ENCODE measurements around the gene PLCG2. TPM values are rescaled to one million over a fixed set of nuclear protein-coding genes. Genes with fewer than 3 reads are reported as not detected.

PLCG2 gene
- total RNA-seq, 1 experiment from 2014 or later = 14.4 TPM

DNA sequence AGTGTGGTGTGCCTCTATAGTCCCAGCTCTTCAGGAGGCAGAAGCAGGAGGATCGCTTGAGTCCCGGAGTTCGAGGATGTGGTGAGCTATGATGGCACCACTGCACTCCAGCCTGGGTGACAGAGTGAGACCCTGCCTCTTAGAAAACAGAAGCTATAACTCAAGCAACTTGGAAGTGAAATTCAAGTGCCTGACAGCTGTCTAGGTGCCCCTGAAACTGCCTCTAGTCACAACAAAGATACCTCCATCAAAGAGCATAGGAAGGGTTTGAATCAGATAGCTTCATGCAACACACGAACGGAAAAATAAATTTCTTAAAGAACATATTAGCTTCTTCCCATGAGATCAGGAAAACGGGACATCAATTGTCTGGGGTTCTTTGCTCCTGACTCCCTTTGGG, 860 bp upstream of the PLCG2 start:
- Mint-ChIP-seq H3K4me3 (ENCODE audit: unreplicated experiment) (peak overlapping the region; percentile 73), H3K27me3 (ENCODE audit: insufficient read depth, unreplicated experiment) (peaks cover 6% of the 10 kb centered on the region), H3K27ac (ENCODE audit: unreplicated experiment) (peak overlapping the region; percentile 10), H3K9me3 (ENCODE audit: unreplicated experiment) (no peaks in the 10 kb centered on the region), H3K4me1 (ENCODE audit: low read depth, unreplicated experiment) (peaks cover 11% of the 10 kb centered on the region), H3K36me3 (ENCODE audit: insufficient read depth, unreplicated experiment) (peaks cover 5% of the 10 kb centered on the region)
- BruUV-seq (replicated peaks) = no TSS peak
- intact Hi-C loops (cut with micrococcal nuclease; ENCODE audit: unreplicated experiment) = loop anchor here (1.0 to 5.0 kb wide), 2 partner anchors 10 to 109 kb away; no protein-coding TSS in a partner anchor
- no peaks in the 10 kb centered on the region for H3K9me3 ChIP-seq
- DNase-seq = no peak
- peaks cover 4% of the 10 kb centered on the region; the same call in 1 of the 2 replicates for H3K4me1 ChIP-seq
- peak overlapping the region; percentile 72 for H3K4me3 ChIP-seq (ENCODE audit: low read depth, low read length)
- ChIA-PET CTCF (interaction anchor here (1.0 to 1.5 kb wide), 2 partner anchors 13 to 96 kb away, joined by 3 to 4 read pairs; no protein-coding TSS in a partner anchor), POLR2A (no interaction called here)
- no peaks in the 10 kb centered on the region for H3K36me3 ChIP-seq (ENCODE audit: control insufficient read depth, insufficient read depth, low read length)
- 0 out of 2 replicates have a peak, but pooled peaks cover 1% of the 10 kb centered on the region for H3K27me3 ChIP-seq (replicated peaks; ENCODE audit: control insufficient read depth, insufficient read depth, low read length)
- TF ChIP-seq CTCF (IDR thresholded peaks at IDR 0.05; ENCODE audit: insufficient read depth in 1 of 2, low read depth in 1 of 2, low read length in 1 of 2, severe bottlenecking in 1 of 2, unreplicated experiment in 1 of 2) = no peak

DNA sequence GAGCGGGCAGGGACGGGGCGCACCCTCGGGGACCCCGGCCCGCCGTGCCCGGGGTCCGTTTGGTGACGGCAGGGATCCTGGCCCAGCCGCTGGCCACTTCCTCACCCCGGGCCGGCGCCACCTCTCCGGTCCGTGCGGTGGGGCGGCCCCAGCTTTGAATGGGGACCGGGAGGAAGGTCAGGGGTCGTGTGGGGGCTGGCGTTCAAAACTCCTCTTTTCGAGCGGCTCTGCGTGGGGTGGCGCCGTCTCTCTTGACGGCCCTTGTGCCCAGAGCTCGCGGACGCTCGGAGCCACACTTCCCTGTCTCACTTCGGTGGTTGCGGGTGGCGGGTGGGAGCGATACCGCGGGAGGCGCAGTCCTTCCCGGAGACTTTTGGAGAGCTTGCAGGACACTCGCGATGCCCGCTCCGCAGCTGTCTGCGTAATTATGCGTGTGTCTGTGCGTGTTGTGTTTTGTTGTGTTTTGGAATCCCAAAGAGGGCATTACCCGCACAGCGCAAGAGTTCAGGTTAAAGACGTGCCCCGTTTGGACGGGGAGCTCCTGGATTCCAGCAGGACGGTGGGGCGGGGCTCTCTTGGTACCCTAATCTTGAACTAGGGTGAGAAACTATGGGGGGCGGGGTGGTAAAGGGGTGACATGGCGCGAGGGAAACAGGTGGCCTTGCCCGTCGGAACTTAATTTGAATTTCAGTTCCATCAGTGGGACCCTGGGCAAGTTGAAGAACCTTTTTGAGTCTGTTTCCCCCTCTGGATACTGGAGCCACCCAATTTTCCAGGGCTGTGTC, 637 bp downstream of the PLCG2 start:
- H3K36me3 Mint-ChIP-seq (ENCODE audit: insufficient read depth, unreplicated experiment) = peaks cover 5% of the 10 kb centered on the region
- Histone ChIP-seq H3K4me1 (peaks cover 12% of the 10 kb centered on the region), H3K4me3 (ENCODE audit: low read depth, low read length) (peak overlapping the region; percentile 72), H3K9me3 (no peaks in the 10 kb centered on the region), H3K36me3 (ENCODE audit: control insufficient read depth, insufficient read depth, low read length) (no peaks in the 10 kb centered on the region), H3K27me3 (replicated peaks; ENCODE audit: control insufficient read depth, insufficient read depth, low read length) (0 out of 2 replicates have a peak, but pooled peaks cover 1% of the 10 kb centered on the region)
- peak in 1 of 2 experiments; percentile 40 for DNase-seq
- H3K4me1 Mint-ChIP-seq (ENCODE audit: low read depth, unreplicated experiment) = peaks cover 21% of the 10 kb centered on the region
- ChIA-PET POLR2A (no interaction called here), CTCF (interaction anchor here (0.6 to 1.5 kb wide), 3 partner anchors 95 to 251 kb away, joined by 3 to 4 read pairs (median 4); no protein-coding TSS in a partner anchor)
- TF ChIP-seq CTCF (IDR thresholded peaks at IDR 0.05; ENCODE audit: insufficient read depth in 1 of 2, low read depth in 1 of 2, low read length in 1 of 2, severe bottlenecking in 1 of 2, unreplicated experiment in 1 of 2) = no peak
- peak overlapping the region; percentile 67 for H3K27ac Mint-ChIP-seq (ENCODE audit: unreplicated experiment)
- H3K27me3 Mint-ChIP-seq (ENCODE audit: insufficient read depth, unreplicated experiment) = peaks cover 6% of the 10 kb centered on the region
- BruUV-seq (replicated peaks) = no TSS peak
- peak overlapping the region; percentile 73 for H3K4me3 Mint-ChIP-seq (ENCODE audit: unreplicated experiment)
- H3K9me3 Mint-ChIP-seq (ENCODE audit: unreplicated experiment) = no peaks in the 10 kb centered on the region
- intact Hi-C loops (cut with micrococcal nuclease; ENCODE audit: unreplicated experiment) = loop anchor here (5.0 kb wide), 1 partner anchor 108 kb away; no protein-coding TSS in a partner anchor

DNA sequence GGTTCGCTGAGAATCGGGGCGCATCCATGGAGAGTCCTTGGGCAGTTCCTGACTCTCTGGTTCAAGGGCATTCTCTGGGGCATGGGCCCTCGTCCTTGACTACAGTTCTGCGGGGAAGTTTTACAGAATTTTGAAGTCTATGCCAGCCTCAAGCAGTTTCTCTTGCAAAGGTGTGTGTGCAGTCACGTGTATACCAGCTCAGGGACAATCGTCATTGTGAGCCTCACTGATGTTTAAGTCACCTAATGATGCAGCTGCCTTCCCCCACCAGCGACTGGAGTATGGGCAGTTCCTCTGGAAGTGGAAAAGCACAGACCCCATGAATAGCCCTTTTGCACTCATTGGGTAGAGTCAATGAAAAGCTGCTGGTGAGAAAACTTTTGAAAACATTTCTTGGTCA, 1.3 kb downstream of the PLCG2 start:
- peaks cover 5% of the 10 kb centered on the region for H3K36me3 Mint-ChIP-seq (ENCODE audit: insufficient read depth, unreplicated experiment)
- Histone ChIP-seq H3K27me3 (replicated peaks; ENCODE audit: control insufficient read depth, insufficient read depth, low read length) (0 out of 2 replicates have a peak, but pooled peaks cover 1% of the 10 kb centered on the region), H3K36me3 (ENCODE audit: control insufficient read depth, insufficient read depth, low read length) (no peaks in the 10 kb centered on the region), H3K9me3 (no peaks in the 10 kb centered on the region), H3K4me3 (ENCODE audit: low read depth, low read length) (no peak overlapping the region), H3K4me1 (peaks cover 12% of the 10 kb centered on the region)
- peaks cover 6% of the 10 kb centered on the region for H3K27me3 Mint-ChIP-seq (ENCODE audit: insufficient read depth, unreplicated experiment)
- H3K4me3 Mint-ChIP-seq (ENCODE audit: unreplicated experiment) = peak overlapping the region; percentile 73
- H3K9me3 Mint-ChIP-seq (ENCODE audit: unreplicated experiment) = no peaks in the 10 kb centered on the region
- ChIA-PET POLR2A (no interaction called here), CTCF (interaction anchor here (0.6 kb wide), 1 partner anchor 104 kb away, joined by 4 read pairs; no protein-coding TSS in a partner anchor)
- no peak overlapping the region for H3K27ac Mint-ChIP-seq (ENCODE audit: unreplicated experiment)
- TF ChIP-seq CTCF (IDR thresholded peaks at IDR 0.05; ENCODE audit: insufficient read depth in 1 of 2, low read depth in 1 of 2, low read length in 1 of 2, severe bottlenecking in 1 of 2, unreplicated experiment in 1 of 2) = no peak
- H3K4me1 Mint-ChIP-seq (ENCODE audit: low read depth, unreplicated experiment) = peaks cover 21% of the 10 kb centered on the region
- intact Hi-C loops (cut with micrococcal nuclease; ENCODE audit: unreplicated experiment) = no loop called here
- BruUV-seq (replicated peaks) = TSS peak; percentile 54
- DNase-seq = no peak

All from Caco-2 (cell line).